Adipose tissue (tissue), 3 donors: ENCODE results near the gene SLFN11. TPM values are rescaled to one million over a fixed set of nuclear protein-coding genes. Genes with fewer than 3 reads are reported as not detected.
A peak's percentile ranks its signal among the peaks of the same experiment; 100 is the strongest.
"Not testable (repeated sequence)": the region's sequence is repeated elsewhere in the genome, so short reads cannot be mapped to it uniquely, and the experiment has no call there.

Experiments used
- H3K27ac ChIP-seq: one replicate; pipeline ENCODE4 v1.5.1; 2013; ENCODE audit warnings: low read depth, low read length
- WGBS, 3 donors: extraction: QIAGEN DNeasy Blood & Tissue Kit; methylation state at CpG; one replicate each; pipeline ENCODE4 v1.1.7; 2013; 5-methylcytosine and 5-hydroxymethylcytosine counted together
- polyA plus RNA-seq, 3 donors: library from polyadenylated mRNA; stranded (reverse); fragments of 200-250 nt; gene quantifications; one replicate each; pipeline ENCODE4 v1.2.3, GENCODE V29; 2013
- donor health status: healthy with polysubstance abuse.
- donor health status: Bipolar disorder and iron deficiency.
- donor health status: healthy.

The SLFN11 gene
- polyA plus RNA-seq, 3 donors, result 1.2 to 32.2 (median 19.2) TPM

GRCh38 chr17:35371934-35372333 is 1.5 kb downstream of the SLFN11 start:
- 63 to 82% (median 81%) methylated on average over 3 of the region's 3 CpGs for WGBS, 3 donors
- no peak overlapping the region for H3K27ac ChIP-seq

DNA sequence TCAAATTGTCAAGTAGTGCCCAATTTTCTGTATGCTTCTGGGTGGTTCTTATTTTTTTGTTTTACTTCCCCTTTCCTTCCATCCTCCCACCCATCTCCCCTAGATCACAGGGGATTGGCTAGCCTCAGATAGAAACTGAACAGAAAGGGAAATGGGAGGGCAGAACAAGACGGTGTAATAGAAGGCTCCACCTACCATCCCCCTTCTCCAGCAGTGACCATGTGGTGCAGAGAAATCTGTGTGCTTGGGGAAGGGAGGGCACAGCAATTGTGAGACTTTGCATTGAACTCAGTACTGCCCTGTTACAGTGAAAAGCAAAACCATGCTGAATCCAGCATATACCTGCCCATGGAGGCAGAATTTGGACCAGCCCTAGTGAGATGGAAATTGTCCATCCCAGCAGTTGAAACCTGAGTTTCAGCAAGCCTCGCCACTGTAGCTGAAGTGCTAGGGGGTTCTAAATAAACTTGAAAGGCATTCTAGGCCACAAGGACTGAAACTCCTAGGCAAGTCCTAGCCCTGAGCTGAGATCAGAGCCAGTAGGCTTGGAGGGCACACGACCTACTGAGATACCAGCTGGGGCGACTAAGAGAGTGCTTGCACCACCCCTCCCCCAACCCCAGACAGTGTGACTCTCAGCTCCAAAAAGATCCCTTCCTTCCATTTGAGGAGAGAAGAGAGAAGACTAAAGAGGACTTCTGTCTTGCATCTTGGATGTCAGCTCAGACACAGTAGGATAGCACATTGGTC is 5.2 kb downstream of the SLFN11 start:
- H3K27ac ChIP-seq, result no peak overlapping the region
- WGBS, 3 donors, result 43 to 59% (median 59%) methylated on average over 4 of the region's 4 CpGs

DNA sequence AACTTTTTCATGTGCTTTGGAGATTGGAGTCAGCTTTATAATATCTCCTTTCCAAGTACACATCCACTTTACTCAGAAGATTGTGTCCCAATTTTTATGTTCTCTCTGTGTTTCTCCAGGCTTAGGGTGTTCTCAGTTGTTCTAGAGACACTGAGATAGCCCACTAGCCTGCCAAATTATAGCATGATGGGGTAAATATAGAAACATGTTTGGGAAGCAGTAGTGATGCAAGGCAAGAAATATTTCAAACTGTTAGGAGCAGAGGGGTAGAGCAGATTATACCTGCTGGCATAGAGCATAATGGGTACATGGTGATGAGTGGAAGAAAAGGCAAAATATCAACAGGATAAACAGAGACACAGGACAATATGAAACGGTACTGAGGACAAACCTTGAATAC is 12.4 kb downstream of the SLFN11 start:
- WGBS, 3 donors, result 33 to 67% (median 50%) methylated on average over 1 of the region's 1 CpG
- no peak overlapping the region for H3K27ac ChIP-seq

DNA sequence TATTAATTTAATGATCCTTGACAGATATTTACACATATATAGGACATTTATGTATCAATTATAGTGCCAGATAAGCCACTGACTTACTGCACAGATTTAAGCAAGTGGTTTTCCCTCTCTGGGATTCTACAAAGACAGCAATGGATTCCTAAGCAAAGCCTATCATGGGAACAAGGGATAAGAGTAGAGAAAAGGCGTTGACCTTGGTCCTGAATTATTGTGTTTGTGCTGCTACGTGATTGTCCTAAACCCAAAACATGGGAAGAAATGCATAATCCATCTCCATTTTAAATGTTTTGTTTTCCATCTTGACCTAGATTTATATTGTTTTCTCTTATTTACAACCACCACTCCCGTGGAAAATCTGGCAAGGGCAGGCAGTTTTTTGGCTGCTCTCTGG is 14.0 kb downstream of the SLFN11 start:
- no peak overlapping the region for H3K27ac ChIP-seq
- WGBS, 3 donors, result 57 to 80% (median 80%) methylated on average over 3 of the region's 3 CpGs

DNA sequence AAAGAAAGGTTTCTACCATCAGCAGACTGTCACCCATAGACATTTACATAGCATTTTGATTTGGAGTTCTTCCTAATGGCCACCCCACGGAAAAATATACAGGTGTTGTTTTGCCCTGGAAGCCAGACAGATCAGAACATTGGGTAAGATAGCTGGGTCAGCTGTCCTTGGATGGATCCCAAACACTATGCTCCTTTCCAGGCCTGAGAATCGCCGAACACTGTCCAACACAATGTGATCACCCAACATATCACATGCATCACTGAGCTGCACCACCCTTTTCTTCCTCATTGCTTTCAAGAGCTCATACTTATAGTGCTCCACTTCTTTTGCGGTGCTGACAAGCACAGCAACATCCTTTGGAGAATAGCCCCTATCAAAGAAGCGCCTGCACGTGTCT is 21.1 kb downstream of the SLFN11 start:
- 81 to 92% (median 84%) methylated on average over 6 of the region's 6 CpGs for WGBS, 3 donors
- H3K27ac ChIP-seq, result no peak overlapping the region

DNA sequence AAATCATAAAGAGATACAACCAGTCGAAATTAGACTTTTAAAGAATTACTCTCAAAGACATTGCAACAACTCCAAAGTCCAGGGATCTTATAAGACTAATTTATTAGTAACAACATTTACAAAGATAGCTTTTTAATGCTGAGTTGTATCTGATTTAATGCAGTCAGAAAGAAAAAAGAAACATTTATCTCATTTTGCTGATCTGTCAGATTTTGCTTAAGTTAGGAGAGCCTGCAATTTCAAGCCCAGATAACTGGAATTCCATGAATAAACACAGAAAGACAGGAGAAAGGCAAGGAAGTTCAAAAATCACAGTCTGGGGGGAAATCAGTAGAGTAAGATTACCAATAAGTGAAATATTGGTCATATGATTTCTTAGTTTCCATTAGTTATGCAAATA is 22.9 kb downstream of the SLFN11 start:
- H3K27ac ChIP-seq, result no peak overlapping the region
- 53 to 82% (median 74%) methylated on average over 1 of the region's 1 CpG for WGBS, 3 donors

DNA sequence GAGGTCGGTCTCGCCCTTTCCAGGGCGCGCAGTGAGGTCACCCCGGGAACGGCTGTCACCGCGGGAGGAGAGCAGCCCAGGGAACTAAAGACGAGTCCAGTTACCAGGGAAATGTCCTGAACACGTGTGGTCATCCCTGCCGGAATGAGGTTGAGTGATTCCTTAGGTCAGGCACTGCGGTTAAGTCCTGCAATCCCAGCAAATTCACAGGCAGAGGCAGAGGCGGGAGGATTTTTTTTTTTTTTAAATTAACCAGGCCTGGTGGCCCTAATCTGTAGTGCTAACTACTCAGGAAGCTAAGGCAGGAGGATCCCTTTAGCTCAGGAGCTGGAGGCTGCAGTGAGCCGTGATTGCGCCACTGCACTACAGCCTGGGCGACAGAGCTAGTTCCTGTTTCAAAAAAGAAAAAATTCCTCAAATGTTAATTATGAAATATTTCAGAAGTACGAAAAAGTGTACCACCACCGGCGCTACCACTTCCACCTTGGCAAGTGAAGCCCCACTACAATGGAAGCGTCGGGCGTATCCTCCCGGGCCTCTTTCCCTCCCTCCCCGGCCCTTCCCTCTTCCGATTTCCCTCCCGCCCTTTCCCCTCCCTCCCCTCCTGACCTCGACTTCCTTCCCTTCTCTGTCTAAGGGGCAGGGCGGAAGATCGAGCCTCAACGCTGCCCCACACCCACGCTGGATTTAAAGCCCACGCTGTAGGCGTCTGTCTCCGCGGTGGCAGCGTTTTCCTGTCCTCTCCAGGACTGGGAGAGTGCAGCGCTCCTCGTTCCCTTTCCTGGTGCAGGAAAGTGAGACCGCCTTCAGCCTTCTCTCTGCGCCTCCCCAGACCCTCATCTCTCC is 27.3 kb downstream of the SLFN11 start:
- 1% methylated on average over 40 of the region's 40 CpGs for WGBS, 3 donors
- peak overlapping the region; percentile 13 for H3K27ac ChIP-seq

DNA sequence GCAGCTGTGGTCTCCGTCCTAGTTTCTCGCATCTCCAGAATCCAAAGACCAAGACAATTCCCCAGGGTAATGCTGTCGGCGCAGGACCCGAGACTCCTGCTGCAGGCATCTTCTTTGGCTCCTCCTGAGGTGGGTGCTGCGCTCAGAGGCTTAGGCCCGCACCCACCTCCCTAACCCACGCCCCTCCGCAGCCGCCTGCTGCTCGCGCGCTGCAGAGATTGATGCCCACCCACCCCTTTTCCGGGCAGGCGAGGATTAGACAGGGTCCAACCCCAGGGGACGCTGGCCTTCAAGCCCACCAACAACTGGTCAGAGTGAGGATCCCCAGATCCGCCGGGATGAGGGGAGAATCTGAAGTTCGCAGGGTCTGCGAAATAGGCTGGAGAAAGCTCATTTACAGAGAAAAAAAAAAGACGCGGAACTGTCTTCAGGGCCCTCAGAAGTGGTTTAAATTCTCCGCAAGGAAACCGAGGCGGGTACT is 27.9 kb downstream of the SLFN11 start:
- H3K27ac ChIP-seq, result no peak overlapping the region
- 9 to 22% (median 13%) methylated on average over 25 of the region's 25 CpGs for WGBS, 3 donors

DNA sequence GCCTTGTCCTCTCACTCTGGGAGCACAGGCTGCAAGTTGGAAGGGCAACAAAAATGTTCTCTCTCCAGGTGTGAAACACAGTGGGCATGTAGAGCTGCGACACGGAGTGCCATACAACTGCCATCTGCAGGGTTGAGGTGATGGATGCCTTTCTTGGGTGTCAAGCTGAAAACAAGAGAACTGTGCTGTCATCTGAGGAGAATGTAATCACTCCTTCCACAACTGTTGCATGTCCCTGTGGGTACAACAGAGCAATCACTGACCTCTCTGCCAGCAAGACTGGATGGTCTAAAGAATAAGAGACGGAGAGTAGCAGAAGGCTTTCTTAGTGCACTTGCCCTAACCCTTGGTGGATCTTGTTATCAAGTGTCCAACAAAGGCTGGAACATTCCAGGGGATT is 29.2 kb downstream of the SLFN11 start:
- H3K27ac ChIP-seq, result no peak overlapping the region
- WGBS, 3 donors, result 55 to 88% (median 86%) methylated on average over 3 of the region's 3 CpGs

DNA sequence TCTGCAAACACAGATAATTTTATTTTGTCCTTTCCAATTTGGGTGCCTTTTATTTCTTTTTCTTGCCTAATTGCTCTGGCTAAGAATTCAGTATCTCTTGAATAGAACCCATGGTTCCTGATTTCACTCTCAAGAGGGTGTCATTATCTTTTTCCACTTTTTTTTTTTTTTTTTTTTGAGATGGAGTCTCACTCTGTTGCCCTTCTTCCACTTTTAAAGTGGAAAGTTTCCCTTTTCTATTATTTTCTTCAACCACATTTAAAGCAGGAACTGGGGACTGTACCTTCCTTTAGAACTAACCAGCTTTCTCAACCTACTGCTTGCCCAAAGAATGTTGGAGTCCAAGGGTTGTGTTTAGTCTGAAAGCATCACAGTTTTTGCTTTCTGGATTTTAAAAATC is 31.1 kb downstream of the SLFN11 start:
- H3K27ac ChIP-seq, result no peak overlapping the region

DNA sequence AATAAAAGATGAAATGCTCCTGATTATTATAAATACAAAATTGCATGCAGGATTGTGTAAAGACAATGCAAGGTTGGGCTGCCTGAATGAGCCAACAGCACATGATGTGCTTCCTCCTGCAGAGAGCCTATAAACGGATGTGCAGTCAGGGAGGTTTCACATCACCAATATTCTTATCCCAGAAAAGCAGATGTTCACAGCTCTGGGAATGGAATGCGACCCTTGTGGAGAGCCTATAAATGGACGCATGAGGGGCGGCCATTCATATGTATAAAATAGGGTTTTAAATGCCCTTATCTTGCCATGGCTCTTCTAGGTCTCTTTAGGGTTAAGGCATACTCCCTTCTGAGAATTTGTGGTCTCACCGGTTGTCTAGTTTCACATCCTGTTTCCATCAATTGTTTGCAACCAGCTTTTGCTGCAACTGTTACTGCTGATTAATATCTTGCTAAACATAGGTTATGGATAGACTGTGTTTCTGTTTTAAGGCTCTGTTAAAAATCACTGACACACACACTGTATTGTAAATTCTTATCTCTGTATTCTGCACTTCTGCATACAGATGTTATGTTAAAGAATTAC is 31.9 kb downstream of the SLFN11 start:
- H3K27ac ChIP-seq, result no peak overlapping the region
- 47 to 52% (median 51%) methylated on average over 5 of the region's 5 CpGs for WGBS, 3 donors

- H3K27ac ChIP-seq, result no peak overlapping the region
- WGBS, 3 donors, result 57 to 74% (median 73%) methylated on average over 2 of the region's 2 CpGs
These were observed 35.2 kb downstream of the SLFN11 start for GRCh38 chr17:35338230-35338629.

GRCh38 chr17:35337364-35337763 is 36.1 kb downstream of the SLFN11 start:
- no peak overlapping the region for H3K27ac ChIP-seq

- 54 to 86% (median 79%) methylated on average over 5 of the region's 5 CpGs for WGBS, 3 donors
- not testable (repeated sequence) for H3K27ac ChIP-seq
These were observed 39.8 kb downstream of the SLFN11 start for GRCh38 chr17:35333578-35333977.

- H3K27ac ChIP-seq, result no peak overlapping the region
- WGBS, 3 donors, result 60 to 99% (median 85%) methylated on average over 1 of the region's 1 CpG
These were observed 50.7 kb downstream of the SLFN11 start for GRCh38 chr17:35322749-35323148.

- H3K27ac ChIP-seq, result no peak overlapping the region
- 79 to 88% (median 80%) methylated on average over 2 of the region's 2 CpGs for WGBS, 3 donors
These were observed 57.5 kb downstream of the SLFN11 start for GRCh38 chr17:35315971-35316370.

DNA sequence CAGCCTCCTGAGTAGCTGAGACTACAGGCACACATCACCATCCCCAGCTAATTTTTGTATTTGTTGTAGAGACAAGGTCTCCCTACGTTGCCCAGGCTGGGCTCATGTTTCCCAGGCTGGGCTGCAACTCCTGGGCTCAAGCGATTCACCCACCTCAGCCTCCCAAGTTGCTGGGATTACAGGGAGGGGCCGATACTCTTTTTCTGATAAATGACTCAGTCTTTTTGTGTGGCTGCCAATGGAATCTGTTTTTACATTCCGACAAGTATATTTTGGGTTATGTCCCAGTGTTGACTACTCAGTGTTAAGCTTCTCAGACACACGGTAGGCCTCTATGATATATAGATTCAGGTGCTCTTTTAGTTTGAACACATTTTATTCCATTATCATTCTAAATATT is 58.1 kb downstream of the SLFN11 start:
- no peak overlapping the region for H3K27ac ChIP-seq
- WGBS, 3 donors, result 27 to 49% (median 30%) methylated on average over 5 of the region's 5 CpGs

- WGBS, 3 donors, result 65 to 85% (median 82%) methylated on average over 9 of the region's 9 CpGs
- no peak overlapping the region for H3K27ac ChIP-seq
These were observed 58.8 kb downstream of the SLFN11 start for GRCh38 chr17:35314415-35315216.
